Measurements from ENCODE around the gene JARID2. TPM values are rescaled to one million over a fixed set of nuclear protein-coding genes. Genes with fewer than 3 reads are reported as not detected.
A peak's percentile ranks its signal among the peaks of the same experiment; 100 is the strongest.

JARID2 gene
- total and polyA plus RNA-seq, 9 of the 15 experiments (the other 6 are each of a cell fraction or from before 2014, with no cell fraction given) = 5.0 to 29.0 (median 15.6) TPM

DNA sequence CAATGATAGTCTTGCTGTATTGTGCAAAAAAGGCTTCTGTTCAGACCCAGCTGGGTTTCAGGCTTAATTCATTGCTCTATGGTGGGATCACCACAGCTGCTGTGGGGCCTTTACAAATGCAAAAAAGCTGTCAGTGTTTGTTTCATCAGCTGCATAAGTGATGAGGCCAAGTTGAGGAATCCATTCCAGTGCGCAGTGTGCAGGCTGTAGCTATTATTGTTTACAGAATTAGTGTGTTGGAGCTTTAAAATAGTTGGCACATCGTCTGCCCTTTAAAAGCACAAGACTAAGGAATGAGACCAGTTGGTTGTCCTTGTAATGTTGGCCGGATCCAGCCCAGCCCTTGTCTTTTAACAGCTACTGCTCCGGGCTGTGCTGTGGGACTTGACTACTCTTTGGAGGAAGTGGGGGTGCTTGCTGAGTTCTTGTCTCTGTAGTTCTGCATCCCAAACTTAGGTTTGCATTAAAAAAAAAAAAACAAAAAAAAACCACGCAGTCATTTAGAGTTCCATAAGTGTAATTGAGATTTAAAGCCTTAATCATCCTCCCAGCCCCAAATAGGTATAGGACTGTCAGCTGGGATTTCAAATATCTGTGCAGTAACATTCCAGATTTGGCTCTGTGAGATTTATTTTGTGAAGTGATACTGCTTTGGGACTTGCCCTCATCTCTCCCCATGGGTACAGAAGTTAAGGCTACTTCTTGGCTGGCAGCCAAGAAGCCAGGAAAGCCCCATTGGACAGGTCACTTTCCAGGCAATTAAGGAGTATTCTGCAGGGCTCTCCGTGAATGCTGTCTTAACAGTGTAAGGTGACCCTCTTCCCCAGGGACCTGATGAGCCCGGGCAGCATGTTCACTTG lies 19.3 kb downstream of the JARID2 start (continued):
- TF ChIP-seq, protein P1, sequence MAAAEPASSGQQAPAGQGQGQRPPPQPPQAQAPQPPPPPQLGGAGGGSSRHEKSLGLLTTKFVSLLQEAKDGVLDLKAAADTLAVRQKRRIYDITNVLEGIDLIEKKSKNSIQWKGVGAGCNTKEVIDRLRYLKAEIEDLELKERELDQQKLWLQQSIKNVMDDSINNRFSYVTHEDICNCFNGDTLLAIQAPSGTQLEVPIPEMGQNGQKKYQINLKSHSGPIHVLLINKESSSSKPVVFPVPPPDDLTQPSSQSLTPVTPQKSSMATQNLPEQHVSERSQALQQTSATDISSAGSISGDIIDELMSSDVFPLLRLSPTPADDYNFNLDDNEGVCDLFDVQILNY (CRISPR knock-in tag; IDR thresholded peaks at IDR 0.05) = no peak
- TF ChIP-seq TRIM24 (IDR thresholded peaks at IDR 0.05) = no peak
- TF ChIP-seq, protein P2, sequence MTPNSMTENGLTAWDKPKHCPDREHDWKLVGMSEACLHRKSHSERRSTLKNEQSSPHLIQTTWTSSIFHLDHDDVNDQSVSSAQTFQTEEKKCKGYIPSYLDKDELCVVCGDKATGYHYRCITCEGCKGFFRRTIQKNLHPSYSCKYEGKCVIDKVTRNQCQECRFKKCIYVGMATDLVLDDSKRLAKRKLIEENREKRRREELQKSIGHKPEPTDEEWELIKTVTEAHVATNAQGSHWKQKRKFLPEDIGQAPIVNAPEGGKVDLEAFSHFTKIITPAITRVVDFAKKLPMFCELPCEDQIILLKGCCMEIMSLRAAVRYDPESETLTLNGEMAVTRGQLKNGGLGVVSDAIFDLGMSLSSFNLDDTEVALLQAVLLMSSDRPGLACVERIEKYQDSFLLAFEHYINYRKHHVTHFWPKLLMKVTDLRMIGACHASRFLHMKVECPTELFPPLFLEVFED (CRISPR knock-in tag; conservative IDR thresholded peaks at IDR 0.05) = no peak
- TF ChIP-seq, protein P3, sequence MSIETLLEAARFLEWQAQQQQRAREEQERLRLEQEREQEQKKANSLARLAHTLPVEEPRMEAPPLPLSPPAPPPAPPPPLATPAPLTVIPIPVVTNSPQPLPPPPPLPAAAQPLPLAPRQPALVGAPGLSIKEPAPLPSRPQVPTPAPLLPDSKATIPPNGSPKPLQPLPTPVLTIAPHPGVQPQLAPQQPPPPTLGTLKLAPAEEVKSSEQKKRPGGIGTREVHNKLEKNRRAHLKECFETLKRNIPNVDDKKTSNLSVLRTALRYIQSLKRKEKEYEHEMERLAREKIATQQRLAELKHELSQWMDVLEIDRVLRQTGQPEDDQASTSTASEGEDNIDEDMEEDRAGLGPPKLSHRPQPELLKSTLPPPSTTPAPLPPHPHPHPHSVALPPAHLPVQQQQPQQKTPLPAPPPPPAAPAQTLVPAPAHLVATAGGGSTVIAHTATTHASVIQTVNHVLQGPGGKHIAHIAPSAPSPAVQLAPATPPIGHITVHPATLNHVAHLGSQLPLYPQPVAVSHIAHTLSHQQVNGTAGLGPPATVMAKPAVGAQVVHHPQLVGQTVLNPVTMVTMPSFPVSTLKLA (conservative IDR thresholded peaks at IDR 0.05) = peak in 1 of 2 experiments; percentile 40; a peak in 1 of 4 replicates
- peak; percentile 24; the same call in 1 of the 2 replicates for TF ChIP-seq CXXC5 (CRISPR knock-in tag; IDR thresholded peaks at IDR 0.05)
- no peak for TF ChIP-seq NCOA6 (IDR thresholded peaks at IDR 0.05)
- no peak for TF ChIP-seq ETV1 (tag; conservative IDR thresholded peaks at IDR 0.05; ENCODE audit: low read depth)
- no peak for TF ChIP-seq BMI1 (IDR thresholded peaks at IDR 0.05; ENCODE audit: low read length)
- TF ChIP-seq, protein P4, sequence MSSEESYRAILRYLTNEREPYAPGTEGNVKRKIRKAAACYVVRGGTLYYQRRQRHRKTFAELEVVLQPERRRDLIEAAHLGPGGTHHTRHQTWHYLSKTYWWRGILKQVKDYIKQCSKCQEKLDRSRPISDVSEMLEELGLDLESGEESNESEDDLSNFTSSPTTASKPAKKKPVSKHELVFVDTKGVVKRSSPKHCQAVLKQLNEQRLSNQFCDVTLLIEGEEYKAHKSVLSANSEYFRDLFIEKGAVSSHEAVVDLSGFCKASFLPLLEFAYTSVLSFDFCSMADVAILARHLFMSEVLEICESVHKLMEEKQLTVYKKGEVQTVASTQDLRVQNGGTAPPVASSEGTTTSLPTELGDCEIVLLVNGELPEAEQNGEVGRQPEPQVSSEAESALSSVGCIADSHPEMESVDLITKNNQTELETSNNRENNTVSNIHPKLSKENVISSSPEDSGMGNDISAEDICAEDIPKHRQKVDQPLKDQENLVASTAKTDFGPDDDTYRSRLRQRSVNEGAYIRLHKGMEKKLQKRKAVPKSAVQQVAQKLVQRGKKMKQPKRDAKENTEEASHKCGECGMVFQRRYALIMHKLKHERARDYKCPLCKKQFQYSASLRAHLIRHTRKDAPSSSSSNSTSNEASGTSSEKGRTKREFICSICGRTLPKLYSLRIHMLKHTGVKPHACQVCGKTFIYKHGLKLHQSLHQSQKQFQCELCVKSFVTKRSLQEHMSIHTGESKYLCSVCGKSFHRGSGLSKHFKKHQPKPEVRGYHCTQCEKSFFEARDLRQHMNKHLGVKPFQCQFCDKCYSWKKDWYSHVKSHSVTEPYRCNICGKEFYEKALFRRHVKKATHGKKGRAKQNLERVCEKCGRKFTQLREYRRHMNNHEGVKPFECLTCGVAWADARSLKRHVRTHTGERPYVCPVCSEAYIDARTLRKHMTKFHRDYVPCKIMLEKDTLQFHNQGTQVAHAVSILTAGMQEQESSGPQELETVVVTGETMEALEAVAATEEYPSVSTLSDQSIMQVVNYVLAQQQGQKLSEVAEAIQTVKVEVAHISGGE (CRISPR knock-in tag; IDR thresholded peaks at IDR 0.05) = no peak
- TF ChIP-seq KDM4B (IDR thresholded peaks at IDR 0.05; ENCODE audit: borderline replicate concordance in 2 of 2, low read depth in 1 of 2) = no peak
- no peak for TF ChIP-seq FOXP1 (CRISPR knock-in tag; IDR thresholded peaks at IDR 0.05)
- TF ChIP-seq CREB1 (IDR thresholded peaks at IDR 0.05) = no peak
- TF ChIP-seq CREB1 (CRISPR knock-in tag; IDR thresholded peaks at IDR 0.05) = no peak
- peak; percentile 95 for TF ChIP-seq NFIX (CRISPR knock-in tag; IDR thresholded peaks at IDR 0.05; ENCODE audit: low read depth)
- no peak for TF ChIP-seq TSC22D4 (tag; IDR thresholded peaks at IDR 0.05)
- TF ChIP-seq NR2C1 (IDR thresholded peaks at IDR 0.05) = no peak
- no peak for TF ChIP-seq NR2C1 (tag; IDR thresholded peaks at IDR 0.05)

Data from K562 (cell line).